SK-N-SH (cell line): ENCODE measurements around the gene LMF1. TPM values are rescaled to one million over a fixed set of nuclear protein-coding genes. Genes with fewer than 3 reads are reported as not detected.

Source experiments
- CTCF ChIA-PET: fragments of 300-600, 350-600 bp; formaldehyde crosslinking; extraction: SDS; loops from one replicate; lab custom pipeline; 2021; lab: Yijun Ruan, JAX
- POLR2A ChIA-PET: fragments of 350-600 bp; sonication (Branson Sonifier 250); formaldehyde crosslinking; extraction: SDS; loops from one replicate; lab custom pipeline; 2020; ENCODE audit warnings: antibody characterized with exemption, inconsistent platforms; lab: Yijun Ruan, JAX
- DNase-seq: peaks from one replicate; pipeline ENCODE4 v3.0.0; 2012
- H2AFZ ChIP-seq: fragments of 200-600 bp; sonication (generic); 2 replicates; pipeline ENCODE4 v1.8.1; 2016; ENCODE audit warnings: antibody characterized with exemption, mild to moderate bottlenecking, low read depth
- H3F3A ChIP-seq: fragments of 200-600 bp; sonication (generic); replicated peaks from 2 replicates; pipeline ENCODE3; 2016; ENCODE audit warnings: antibody characterized with exemption, mild to moderate bottlenecking; ENCODE audit not compliant: insufficient read depth
- H3K27ac ChIP-seq, 2 experiments: fragments of 200-500 bp in 1 of 2; fragments of 200-600 bp in 1 of 2; sonication (Bioruptor generic) in 1 of 2; sonication (generic), shearing (Covaris generic) in 1 of 2; 2 replicates each; pipeline versions ENCODE4 v1.5.1 to v1.6.1; 2014 to 2016; ENCODE audit warnings: low read depth in 2 of 2, inconsistent platforms in 1 of 2, low read length in 1 of 2, mild to moderate bottlenecking in 1 of 2, mixed read lengths in 1 of 2
- H3K27me3 ChIP-seq: fragments of 200-600 bp; sonication (generic), shearing (Covaris generic); 2 replicates; pipeline ENCODE4 v1.6.1; 2016; ENCODE audit warnings: mixed run types; ENCODE audit not compliant: insufficient read depth
- H3K36me3 ChIP-seq, 2 experiments: fragments of 200-500 bp in 1 of 2; fragments of 200-600 bp in 1 of 2; sonication (Bioruptor generic) in 1 of 2; sonication (generic) in 1 of 2; replicated peaks in 1 of 2; 2 replicates each; pipeline versions ENCODE3 to v1.5.1; 2014 to 2016; ENCODE audit warnings: low read length in 1 of 2, mild to moderate bottlenecking in 1 of 2; ENCODE audit not compliant: insufficient read depth in 2 of 2, control insufficient read depth in 1 of 2
- H3K4me1 ChIP-seq, 2 experiments: fragments of 200-500 bp in 1 of 2; fragments of 200-600 bp in 1 of 2; sonication (Bioruptor generic) in 1 of 2; sonication (generic), shearing (Covaris generic) in 1 of 2; 2 replicates each; pipeline versions ENCODE4 v1.5.1 to v1.6.1; 2014 to 2016; ENCODE audit warnings: low read depth in 1 of 2, low read length in 1 of 2, mixed run types in 1 of 2; ENCODE audit not compliant: insufficient read depth in 2 of 2, control insufficient read depth in 1 of 2
- H3K4me2 ChIP-seq: fragments of 200-600 bp; sonication (generic), shearing (Covaris generic); 2 replicates; pipeline ENCODE4 v1.6.1; 2017; ENCODE audit warnings: mixed run types
- H3K4me3 ChIP-seq, 2 experiments: fragments of 200-500 bp in 1 of 2; fragments of 200-600 bp in 1 of 2; sonication (Bioruptor generic) in 1 of 2; sonication (generic), shearing (Covaris generic) in 1 of 2; 2 replicates each; pipeline versions ENCODE4 v1.5.1 to v1.8.1; 2014 to 2016; ENCODE audit warnings: low read depth in 2 of 2, inconsistent platforms in 1 of 2, low read length in 1 of 2, mild to moderate bottlenecking in 1 of 2, mixed read lengths in 1 of 2, moderate library complexity in 1 of 2
- H3K79me2 ChIP-seq: fragments of 200-600 bp; sonication (generic); 2 replicates; pipeline ENCODE4 v1.8.1; 2017; ENCODE audit warnings: mild to moderate bottlenecking; ENCODE audit not compliant: insufficient read depth
- H3K9ac ChIP-seq: fragments of 200-600 bp; sonication (generic); 2 replicates; pipeline ENCODE4 v1.6.1; 2017; ENCODE audit warnings: mixed run types
- H3K9me2 ChIP-seq: fragments of 200-600 bp; sonication (generic); 2 replicates; pipeline ENCODE4 v1.6.1; 2017; ENCODE audit warnings: mixed run types
- H3K9me3 ChIP-seq: fragments of 200-600 bp; sonication (generic); 2 replicates; pipeline ENCODE4 v1.6.1; 2017; ENCODE audit warnings: mixed run types, mild to moderate bottlenecking, moderate library complexity
- H4K20me1 ChIP-seq: fragments of 200-600 bp; sonication (generic); 2 replicates; pipeline ENCODE4 v1.6.1; 2017; ENCODE audit warnings: mild to moderate bottlenecking, mixed run types; ENCODE audit not compliant: insufficient read depth
- ELF1 ChIP-seq: IDR thresholded peaks from 2 replicates; pipeline ENCODE4 v1.4.0; 2012
- FOSL2 ChIP-seq: IDR thresholded peaks from 2 replicates; pipeline ENCODE4 v1.4.0; 2012; ENCODE audit warnings: low read depth, mild to moderate bottlenecking, moderate library complexity, borderline replicate concordance
- FOXM1 ChIP-seq: IDR thresholded peaks from 2 replicates; pipeline ENCODE4 v1.4.0; 2012; ENCODE audit warnings: low read depth, mild to moderate bottlenecking
- GATA2 ChIP-seq: sonication (generic); formaldehyde crosslinking; IDR thresholded peaks from 2 replicates; pipeline ENCODE4 v1.5.0; 2020; ENCODE audit warnings: mild to moderate bottlenecking, missing genetic modification reagents
- MEF2A ChIP-seq: IDR thresholded peaks from 2 replicates; pipeline ENCODE4 v1.4.0; 2012; ENCODE audit warnings: low read depth, borderline replicate concordance
- MXI1 ChIP-seq: IDR thresholded peaks from 2 replicates; pipeline ENCODE4 v1.6.1; 2012; ENCODE audit warnings: mild to moderate bottlenecking, low read depth, low read length, improper control_type of control experiment
- NFIC ChIP-seq: IDR thresholded peaks from 2 replicates; pipeline ENCODE4 v1.4.0; 2012; ENCODE audit warnings: borderline replicate concordance
- NRF1 ChIP-seq: IDR thresholded peaks from 2 replicates; pipeline ENCODE4 v1.6.1; 2012; ENCODE audit warnings: low read depth, mild to moderate bottlenecking, low read length
- PBX3 ChIP-seq: IDR thresholded peaks from 2 replicates; pipeline ENCODE4; 2012
- RAD21 ChIP-seq: IDR thresholded peaks from 2 replicates; pipeline ENCODE4 v1.6.1; 2012; ENCODE audit warnings: mild to moderate bottlenecking, low read length
- RCOR1 ChIP-seq: fragments of 150-350 bp; IDR thresholded peaks from 2 replicates; pipeline ENCODE4 v1.6.1; 2017; ENCODE audit warnings: antibody characterized with exemption, low read length
- RXRA ChIP-seq: IDR thresholded peaks from 2 replicates; pipeline ENCODE4 v1.4.0; 2012; ENCODE audit warnings: low read depth, mild to moderate bottlenecking, borderline replicate concordance
- TAF1 ChIP-seq: IDR thresholded peaks from 2 replicates; pipeline ENCODE4 v1.6.1; 2012; ENCODE audit warnings: low read depth, mild to moderate bottlenecking, low read length, moderate library complexity, borderline replicate concordance
- TEAD4 ChIP-seq: IDR thresholded peaks from 2 replicates; pipeline ENCODE4 v1.4.0; 2012; ENCODE audit warnings: mild to moderate bottlenecking, borderline replicate concordance; ENCODE audit not compliant: insufficient read depth
- ZBTB33 ChIP-seq: IDR thresholded peaks from 2 replicates; pipeline ENCODE4 v1.4.0; 2012; ENCODE audit warnings: low read depth, borderline replicate concordance
- WGBS: methylation state at CpG from one replicate; pipeline ENCODE4 v1.1.6; 2017; ENCODE audit warnings: low lambda C conversion rate; 5-methylcytosine and 5-hydroxymethylcytosine counted together
- polyA plus RNA-seq, 3 experiments: library from polyadenylated mRNA; depleted of rRNA; stranded (reverse); fragments of >200 nt; gene quantifications; 2 replicates each; pipeline ENCODE4 v1.2.3, GENCODE V29; 2012
- TF ChIP-seq, protein P1 (sequence below): IDR thresholded peaks from 2 replicates; pipeline ENCODE4 v1.4.0; 2012; ENCODE audit warnings: low read depth, borderline replicate concordance
- TF ChIP-seq, protein P2 (sequence below): IDR thresholded peaks from 2 replicates; pipeline ENCODE4 v1.6.1; 2012; ENCODE audit warnings: mild to moderate bottlenecking, low read depth, low read length, moderate library complexity

LMF1 gene
- polyA plus RNA-seq, 1 of the 3 experiments (the other 2 are of a cell fraction): 5.7 TPM

DNA sequence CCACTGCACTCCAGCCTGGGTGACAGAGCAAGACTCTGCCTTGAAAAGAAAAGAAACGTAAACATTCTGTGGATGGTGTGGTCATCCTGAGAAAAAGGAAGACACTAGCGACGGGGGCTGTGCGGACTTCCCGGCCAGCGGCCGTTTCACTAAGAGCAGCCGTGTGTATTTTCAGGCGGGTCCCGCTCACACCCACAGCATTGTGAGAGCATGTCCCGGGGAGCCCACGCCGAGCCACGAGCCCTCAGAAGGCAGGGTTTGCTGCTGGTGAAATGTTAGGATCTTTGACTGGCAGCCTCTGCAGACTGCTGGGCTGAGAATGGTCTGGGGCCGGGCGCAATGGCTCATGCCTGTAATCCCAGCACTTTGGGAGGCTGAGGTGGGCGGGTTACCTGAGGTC is 40.3 kb downstream of the LMF1 start (continued):
- TF ChIP-seq FOSL2: no peak
- no peak for TF ChIP-seq ELF1

- H3K4me1 ChIP-seq: no peaks in the 10 kb centered on the region; a peak in 1 of 4 replicates
- H3F3A ChIP-seq: no peaks in the 10 kb centered on the region
- TF ChIP-seq FOXM1 (no peak), PBX3 (no peak), NRF1 (no peak), GATA2 (CRISPR knock-in tag) (no peak), TEAD4 (no peak), MEF2A (no peak), RXRA (no peak), RCOR1 (no peak), ZBTB33 (no peak), MXI1 (no peak), RAD21 (no peak), TAF1 (no peak), NFIC (no peak)
- TF ChIP-seq, protein P1, sequence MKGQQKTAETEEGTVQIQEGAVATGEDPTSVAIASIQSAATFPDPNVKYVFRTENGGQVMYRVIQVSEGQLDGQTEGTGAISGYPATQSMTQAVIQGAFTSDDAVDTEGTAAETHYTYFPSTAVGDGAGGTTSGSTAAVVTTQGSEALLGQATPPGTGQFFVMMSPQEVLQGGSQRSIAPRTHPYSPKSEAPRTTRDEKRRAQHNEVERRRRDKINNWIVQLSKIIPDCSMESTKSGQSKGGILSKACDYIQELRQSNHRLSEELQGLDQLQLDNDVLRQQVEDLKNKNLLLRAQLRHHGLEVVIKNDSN: no peak
- TF ChIP-seq, protein P2, sequence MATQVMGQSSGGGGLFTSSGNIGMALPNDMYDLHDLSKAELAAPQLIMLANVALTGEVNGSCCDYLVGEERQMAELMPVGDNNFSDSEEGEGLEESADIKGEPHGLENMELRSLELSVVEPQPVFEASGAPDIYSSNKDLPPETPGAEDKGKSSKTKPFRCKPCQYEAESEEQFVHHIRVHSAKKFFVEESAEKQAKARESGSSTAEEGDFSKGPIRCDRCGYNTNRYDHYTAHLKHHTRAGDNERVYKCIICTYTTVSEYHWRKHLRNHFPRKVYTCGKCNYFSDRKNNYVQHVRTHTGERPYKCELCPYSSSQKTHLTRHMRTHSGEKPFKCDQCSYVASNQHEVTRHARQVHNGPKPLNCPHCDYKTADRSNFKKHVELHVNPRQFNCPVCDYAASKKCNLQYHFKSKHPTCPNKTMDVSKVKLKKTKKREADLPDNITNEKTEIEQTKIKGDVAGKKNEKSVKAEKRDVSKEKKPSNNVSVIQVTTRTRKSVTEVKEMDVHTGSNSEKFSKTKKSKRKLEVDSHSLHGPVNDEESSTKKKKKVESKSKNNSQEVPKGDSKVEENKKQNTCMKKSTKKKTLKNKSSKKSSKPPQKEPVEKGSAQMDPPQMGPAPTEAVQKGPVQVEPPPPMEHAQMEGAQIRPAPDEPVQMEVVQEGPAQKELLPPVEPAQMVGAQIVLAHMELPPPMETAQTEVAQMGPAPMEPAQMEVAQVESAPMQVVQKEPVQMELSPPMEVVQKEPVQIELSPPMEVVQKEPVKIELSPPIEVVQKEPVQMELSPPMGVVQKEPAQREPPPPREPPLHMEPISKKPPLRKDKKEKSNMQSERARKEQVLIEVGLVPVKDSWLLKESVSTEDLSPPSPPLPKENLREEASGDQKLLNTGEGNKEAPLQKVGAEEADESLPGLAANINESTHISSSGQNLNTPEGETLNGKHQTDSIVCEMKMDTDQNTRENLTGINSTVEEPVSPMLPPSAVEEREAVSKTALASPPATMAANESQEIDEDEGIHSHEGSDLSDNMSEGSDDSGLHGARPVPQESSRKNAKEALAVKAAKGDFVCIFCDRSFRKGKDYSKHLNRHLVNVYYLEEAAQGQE: no peak
- POLR2A ChIA-PET: no interaction called here
- CTCF ChIA-PET: no interaction called here
- no peak overlapping the region for H3K27ac ChIP-seq
- H3K9ac ChIP-seq: no peak overlapping the region
- no peak overlapping the region for H2AFZ ChIP-seq
- H3K79me2 ChIP-seq: no peaks in the 10 kb centered on the region
- WGBS: 83% methylated on average over 16 of the region's 20 CpGs
- H3K4me3 ChIP-seq: no peak overlapping the region
- H3K4me2 ChIP-seq: no peak overlapping the region
- no peaks in the 10 kb centered on the region for H3K27me3 ChIP-seq
- peaks cover 0 to 3% of the 10 kb centered on the region in 2 experiments for H3K36me3 ChIP-seq
- H4K20me1 ChIP-seq: no peaks in the 10 kb centered on the region
- no peak for DNase-seq
- no peaks in the 10 kb centered on the region for H3K9me2 ChIP-seq
- H3K9me3 ChIP-seq: no peaks in the 10 kb centered on the region
Measured at GRCh38 chr16:930076-930475, 40.7 kb downstream of the LMF1 start.
